GM19043 (cell line): ENCODE measurements around the gene RCAN2.

ENCODE experiments used
- ATAC-seq: cut with Tn5 transposase; IDR thresholded peaks from one replicate; pipeline ENCODE4 v1.9.1; 2021; ENCODE audit warnings: low read depth; ENCODE audit not compliant: unreplicated experiment

The RCAN2 gene

GRCh38 chr6:46500382-46500781 lies 9.1 kb upstream of the RCAN2 start:
- ATAC-seq: no peak

GRCh38 chr6:46491628-46492547 lies 639 bp upstream of the RCAN2 start:
- ATAC-seq: no peak

GRCh38 chr6:46490425-46491200 lies 636 bp downstream of the RCAN2 start:
- no peak for ATAC-seq

GRCh38 chr6:46486181-46486580 lies 5.1 kb downstream of the RCAN2 start:
- no peak for ATAC-seq

GRCh38 chr6:46484081-46484820 lies 7.0 kb downstream of the RCAN2 start:
- no peak for ATAC-seq

GRCh38 chr6:46476301-46476700 lies 14.9 kb downstream of the RCAN2 start:
- ATAC-seq: no peak

GRCh38 chr6:46473881-46474280 lies 17.4 kb downstream of the RCAN2 start:
- ATAC-seq: no peak

GRCh38 chr6:46472243-46472642 lies 19.0 kb downstream of the RCAN2 start:
- ATAC-seq: no peak

GRCh38 chr6:46469021-46469420 lies 22.2 kb downstream of the RCAN2 start:
- ATAC-seq: no peak

GRCh38 chr6:46468403-46469010 lies 22.7 kb downstream of the RCAN2 start:
- no peak for ATAC-seq

GRCh38 chr6:46466570-46466969 lies 24.7 kb downstream of the RCAN2 start:
- ATAC-seq: no peak

- no peak for ATAC-seq
Measured at GRCh38 chr6:46465294-46466165, 25.7 kb downstream of the RCAN2 start.

- ATAC-seq: no peak
Measured at GRCh38 chr6:46456297-46456696, 35.0 kb downstream of the RCAN2 start.

- no peak for ATAC-seq
Measured at GRCh38 chr6:46454691-46455090, 36.6 kb downstream of the RCAN2 start.

GRCh38 chr6:46453741-46454316 lies 37.4 kb downstream of the RCAN2 start:
- no peak for ATAC-seq

- no peak for ATAC-seq
Measured at GRCh38 chr6:46453216-46453615, 38.0 kb downstream of the RCAN2 start.

- no peak for ATAC-seq
Measured at GRCh38 chr6:46452312-46452917, 38.8 kb downstream of the RCAN2 start.

GRCh38 chr6:46451343-46451742 lies 39.9 kb downstream of the RCAN2 start:
- no peak for ATAC-seq
